HCT116 (cell line): ENCODE results near the gene SNRNP70. TPM values are rescaled to one million over a fixed set of nuclear protein-coding genes. Genes with fewer than 3 reads are reported as not detected.

Experiments used
- ATAC-seq: fragments of 200-7000 bp; cut with Tn5 transposase; 2 replicates; pipeline ENCODE4 v1.9.1; 2020; ENCODE audit warnings: mild to moderate bottlenecking, moderate library complexity
- BruUV-seq: library from RNA; stranded (reverse); fragments of 400-500 nt; replicated peaks from 2 replicates; lab custom pipeline; 2021; lab: Mats Ljungman, UMichigan
- CTCF ChIA-PET: fragments of 300-600 bp; sonication (Branson Sonifier 250); formaldehyde crosslinking; loops from one replicate; lab custom pipeline; 2021; ENCODE audit warnings: antibody characterized with exemption; lab: Charles Lee
- POLR2A ChIA-PET: fragments of 300-600, 350-600 bp; sonication (Branson Sonifier 250); formaldehyde crosslinking; loops from one replicate; lab custom pipeline; 2021; ENCODE audit warnings: antibody characterized with exemption; lab: Charles Lee
- RAD21 ChIA-PET, 2 experiments: fragments of 300-600 bp; sonication (Branson Sonifier 250); formaldehyde crosslinking; loops; one replicate each; lab custom pipeline; 2023; ENCODE audit warnings: low total read pairs in 2 of 2; ENCODE audit not compliant: uncharacterized antibody in 2 of 2, unreplicated experiment in 2 of 2, low non-redundant PET in 1 of 2; lab: Charles Lee
- DNase-seq: peaks from one replicate; pipeline ENCODE4 v3.0.0-alpha.2; 2010; ENCODE audit warnings: low read depth, low spot score
- H2AFZ ChIP-seq: fragments of 200-600 bp; shearing (Covaris generic), sonication (generic); 2 replicates; pipeline ENCODE4 v1.6.1; 2017; ENCODE audit warnings: low read depth, mixed run types, mixed read lengths, antibody characterized with exemption, low read length; ENCODE audit not compliant: poor library complexity, severe bottlenecking
- H3K27ac ChIP-seq: 2 replicates; pipeline ENCODE4 v1.5.1; 2012; ENCODE audit warnings: low read depth, low read length
- H3K27me3 ChIP-seq: fragments of 200-600 bp; sonication (generic); 2 replicates; pipeline ENCODE4 v1.6.1; 2016; ENCODE audit warnings: mixed run types, low read length, mixed read lengths; ENCODE audit not compliant: insufficient read depth
- H3K36me3 ChIP-seq, 2 experiments: fragments of 200-500 bp in 1 of 2; fragments of 200-600 bp in 1 of 2; sonication (Bioruptor generic) in 1 of 2; sonication (generic) in 1 of 2; 2 replicates each; pipeline versions ENCODE4 v1.5.1 to v1.6.1; 2014 to 2016; ENCODE audit warnings: low read length in 2 of 2, inconsistent platforms in 1 of 2, mixed read lengths in 1 of 2, mixed run types in 1 of 2; ENCODE audit not compliant: insufficient read depth in 2 of 2, control insufficient read depth in 1 of 2
- H3K4me1 ChIP-seq, 2 experiments: fragments of 200-600 bp in 1 of 2; sonication (generic) in 1 of 2; 2 replicates each; pipeline versions ENCODE4 v1.5.1 to v1.6.1; 2012 to 2017; ENCODE audit warnings: low read length in 2 of 2, inconsistent platforms in 1 of 2, mild to moderate bottlenecking in 1 of 2, mixed read lengths in 1 of 2, mixed run types in 1 of 2, moderate library complexity in 1 of 2; ENCODE audit not compliant: insufficient read depth in 2 of 2, control insufficient read depth in 1 of 2
- H3K4me2 ChIP-seq: fragments of 200-600 bp; sonication (generic); 2 replicates; pipeline ENCODE4 v1.6.1; 2017; ENCODE audit warnings: mixed run types, low read length, mixed read lengths
- H3K4me3 ChIP-seq, 2 experiments: fragments of 200-600 bp in 1 of 2; sonication (generic) in 1 of 2; replicated peaks in 1 of 2; 2 replicates each; pipeline ENCODE4 v1.5.1; 2011 to 2016; ENCODE audit warnings: low read length in 2 of 2, control low read depth in 1 of 2, low read depth in 1 of 2, mild to moderate bottlenecking in 1 of 2, mixed read lengths in 1 of 2, mixed run types in 1 of 2
- H3K79me2 ChIP-seq: fragments of 200-600 bp; sonication (generic); 2 replicates; pipeline ENCODE4 v1.6.1; 2017; ENCODE audit warnings: mild to moderate bottlenecking, mixed run types, low read length, moderate library complexity, mixed read lengths; ENCODE audit not compliant: insufficient read depth
- H3K9ac ChIP-seq: fragments of 200-600 bp; sonication (generic); 2 replicates; pipeline ENCODE4 v1.6.1; 2016; ENCODE audit warnings: low read length, mixed read lengths
- H3K9me2 ChIP-seq: fragments of 200-600 bp; sonication (generic), shearing (Covaris generic); 2 replicates; pipeline ENCODE4 v1.6.1; 2017; ENCODE audit warnings: mixed run types, mild to moderate bottlenecking, moderate library complexity; ENCODE audit not compliant: insufficient read depth
- H3K9me3 ChIP-seq, 2 experiments: fragments of 200-500 bp in 1 of 2; fragments of 200-600 bp in 1 of 2; sonication (Bioruptor generic) in 1 of 2; sonication (generic) in 1 of 2; 2 replicates each; pipeline ENCODE4 v1.6.1; 2014 to 2017; ENCODE audit warnings: low read length in 2 of 2, mixed read lengths in 2 of 2, inconsistent platforms in 1 of 2, low read depth in 1 of 2, mild to moderate bottlenecking in 1 of 2, mixed run types in 1 of 2, moderate library complexity in 1 of 2; ENCODE audit not compliant: control insufficient read depth in 1 of 2, insufficient read depth in 1 of 2
- H4K20me1 ChIP-seq: fragments of 200-600 bp; sonication (generic), shearing (Covaris generic); 2 replicates; pipeline ENCODE4 v1.6.1; 2017; ENCODE audit warnings: mixed run types, mild to moderate bottlenecking, moderate library complexity; ENCODE audit not compliant: insufficient read depth
- CBX3 ChIP-seq: IDR thresholded peaks from 2 replicates; pipeline ENCODE4 v1.6.1; 2012; ENCODE audit warnings: low read depth
- EZH2phosphoT487 ChIP-seq: fragments of 200-600 bp; IDR thresholded peaks from 2 replicates; pipeline ENCODE4 v1.6.1; 2018; ENCODE audit warnings: antibody characterized with exemption, borderline replicate concordance
- JUND ChIP-seq: IDR thresholded peaks from 2 replicates; pipeline ENCODE4 v1.6.1; 2012
- RAD21 ChIP-seq: IDR thresholded peaks from 2 replicates; pipeline ENCODE4 v1.6.1; 2012; ENCODE audit warnings: low read depth, mild to moderate bottlenecking
- REST ChIP-seq: IDR thresholded peaks from 2 replicates; pipeline ENCODE4 v1.6.1; 2012; ENCODE audit warnings: low read depth
- TCF7L2 ChIP-seq: IDR thresholded peaks from 2 replicates; pipeline ENCODE4 v1.7.0; 2011; ENCODE audit warnings: borderline replicate concordance, inconsistent platforms; ENCODE audit not compliant: insufficient read depth, insufficient read length; ENCODE audit errors: extremely low read depth
- YY1 ChIP-seq: IDR thresholded peaks from 2 replicates; pipeline ENCODE4 v1.6.1; 2011; ENCODE audit warnings: low read length, low read depth, moderate library complexity, mild to moderate bottlenecking; ENCODE audit not compliant: insufficient replicate concordance; ENCODE audit errors: extremely low read depth
- intact Hi-C: fragments of 100-400 bp; cut with micrococcal nuclease; formaldehyde crosslinking; loops from 2 replicates; pipeline ENCODE4 v1.10.0; 2022
- total RNA-seq: library from RNA; stranded (reverse); gene quantifications from one replicate; pipeline ENCODE4 v1.2.1, GENCODE V29; 2021; ENCODE audit not compliant: unreplicated experiment

SNRNP70 gene
- total RNA-seq, 1 experiment from 2014 or later = 236 TPM

GRCh38 chr19:49109569-49110233 lies 24.4 kb downstream of the SNRNP70 start (continued):
- TF ChIP-seq REST (no peak), YY1 (no peak), EZH2phosphoT487 (no peak), JUND (no peak)

DNA sequence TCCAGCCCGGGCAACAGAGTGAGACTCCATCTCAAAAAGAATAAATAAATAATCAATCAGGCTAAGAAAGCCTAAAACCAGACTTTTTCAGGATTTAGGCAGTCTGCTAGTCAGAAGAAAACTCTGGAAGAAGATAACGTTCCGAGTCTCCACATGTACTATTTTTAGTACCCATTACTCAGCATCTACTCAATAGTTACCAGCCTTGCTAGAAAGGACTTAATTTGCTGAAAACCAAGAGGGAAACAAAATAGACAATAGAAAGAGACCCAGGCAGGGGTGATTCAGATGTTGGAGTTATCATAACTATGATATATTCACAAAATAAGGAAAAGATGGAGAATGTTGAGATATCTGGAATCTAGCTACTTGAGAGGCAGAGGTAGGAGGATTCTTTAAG lies 25.3 kb downstream of the SNRNP70 start:
- ChIA-PET CTCF (interaction anchor here (0.6 kb wide), 1 partner anchor 13 kb away, joined by 3 read pairs; no protein-coding TSS in a partner anchor), POLR2A (no interaction called here)
- no TSS peak for BruUV-seq

More for the DNA sequence above, 25.3 kb downstream of the SNRNP70 start:
- Histone ChIP-seq H3K27ac (no peak overlapping the region; the same call in 1 of the 2 replicates), H2AFZ (no peak overlapping the region), H4K20me1 (no peaks in the 10 kb centered on the region), H3K27me3 (no peaks in the 10 kb centered on the region), H3K9me2 (no peaks in the 10 kb centered on the region), H3K4me2 (no peak overlapping the region), H3K9me3 (no peaks in the 10 kb centered on the region), H3K79me2 (peaks cover 9% of the 10 kb centered on the region; the same call in 1 of the 2 replicates), H3K4me3 (no peak overlapping the region), H3K36me3 (peaks cover 29 to 31% of the 10 kb centered on the region in 2 experiments), H3K4me1 (peaks cover 10 to 25% of the 10 kb centered on the region in 2 experiments; a peak in 3 of 4 replicates), H3K9ac (no peak overlapping the region)
- DNase-seq (no peak), ATAC-seq (no peak)
- RAD21 ChIA-PET = no interaction called here
- TF ChIP-seq TCF7L2 (no peak), CBX3 (no peak), RAD21 (no peak)
- intact Hi-C loops = no loop called here
